ENCODE data around the gene SORCS2. TPM values are rescaled to one million over a fixed set of nuclear protein-coding genes. Genes with fewer than 3 reads are reported as not detected.

Gene SORCS2
- total and polyA plus RNA-seq, 2 of the 13 experiments (the other 11 are each of a cell fraction or from before 2014, with no cell fraction given): 0.82 to 1.0 TPM

GRCh38 chr4:7600247-7600646 is 407.9 kb downstream of the SORCS2 start:
- ChIA-PET POLR2A (no interaction called here), CTCF (ENCODE audit: low intra/inter-chr PET ratio, low total read pairs) (no interaction called here)
- ATAC-seq: no peak
- TF ChIP-seq MAFF (IDR thresholded peaks at IDR 0.05; ENCODE audit: low read depth, low read length): no peak
- no peak for TF ChIP-seq THAP9 (CRISPR knock-in tag; IDR thresholded peaks at IDR 0.05; ENCODE audit: borderline replicate concordance)
- no peak for TF ChIP-seq ZNF83 (CRISPR knock-in tag; IDR thresholded peaks at IDR 0.05; ENCODE audit: borderline replicate concordance)
- TF ChIP-seq, protein P1, sequence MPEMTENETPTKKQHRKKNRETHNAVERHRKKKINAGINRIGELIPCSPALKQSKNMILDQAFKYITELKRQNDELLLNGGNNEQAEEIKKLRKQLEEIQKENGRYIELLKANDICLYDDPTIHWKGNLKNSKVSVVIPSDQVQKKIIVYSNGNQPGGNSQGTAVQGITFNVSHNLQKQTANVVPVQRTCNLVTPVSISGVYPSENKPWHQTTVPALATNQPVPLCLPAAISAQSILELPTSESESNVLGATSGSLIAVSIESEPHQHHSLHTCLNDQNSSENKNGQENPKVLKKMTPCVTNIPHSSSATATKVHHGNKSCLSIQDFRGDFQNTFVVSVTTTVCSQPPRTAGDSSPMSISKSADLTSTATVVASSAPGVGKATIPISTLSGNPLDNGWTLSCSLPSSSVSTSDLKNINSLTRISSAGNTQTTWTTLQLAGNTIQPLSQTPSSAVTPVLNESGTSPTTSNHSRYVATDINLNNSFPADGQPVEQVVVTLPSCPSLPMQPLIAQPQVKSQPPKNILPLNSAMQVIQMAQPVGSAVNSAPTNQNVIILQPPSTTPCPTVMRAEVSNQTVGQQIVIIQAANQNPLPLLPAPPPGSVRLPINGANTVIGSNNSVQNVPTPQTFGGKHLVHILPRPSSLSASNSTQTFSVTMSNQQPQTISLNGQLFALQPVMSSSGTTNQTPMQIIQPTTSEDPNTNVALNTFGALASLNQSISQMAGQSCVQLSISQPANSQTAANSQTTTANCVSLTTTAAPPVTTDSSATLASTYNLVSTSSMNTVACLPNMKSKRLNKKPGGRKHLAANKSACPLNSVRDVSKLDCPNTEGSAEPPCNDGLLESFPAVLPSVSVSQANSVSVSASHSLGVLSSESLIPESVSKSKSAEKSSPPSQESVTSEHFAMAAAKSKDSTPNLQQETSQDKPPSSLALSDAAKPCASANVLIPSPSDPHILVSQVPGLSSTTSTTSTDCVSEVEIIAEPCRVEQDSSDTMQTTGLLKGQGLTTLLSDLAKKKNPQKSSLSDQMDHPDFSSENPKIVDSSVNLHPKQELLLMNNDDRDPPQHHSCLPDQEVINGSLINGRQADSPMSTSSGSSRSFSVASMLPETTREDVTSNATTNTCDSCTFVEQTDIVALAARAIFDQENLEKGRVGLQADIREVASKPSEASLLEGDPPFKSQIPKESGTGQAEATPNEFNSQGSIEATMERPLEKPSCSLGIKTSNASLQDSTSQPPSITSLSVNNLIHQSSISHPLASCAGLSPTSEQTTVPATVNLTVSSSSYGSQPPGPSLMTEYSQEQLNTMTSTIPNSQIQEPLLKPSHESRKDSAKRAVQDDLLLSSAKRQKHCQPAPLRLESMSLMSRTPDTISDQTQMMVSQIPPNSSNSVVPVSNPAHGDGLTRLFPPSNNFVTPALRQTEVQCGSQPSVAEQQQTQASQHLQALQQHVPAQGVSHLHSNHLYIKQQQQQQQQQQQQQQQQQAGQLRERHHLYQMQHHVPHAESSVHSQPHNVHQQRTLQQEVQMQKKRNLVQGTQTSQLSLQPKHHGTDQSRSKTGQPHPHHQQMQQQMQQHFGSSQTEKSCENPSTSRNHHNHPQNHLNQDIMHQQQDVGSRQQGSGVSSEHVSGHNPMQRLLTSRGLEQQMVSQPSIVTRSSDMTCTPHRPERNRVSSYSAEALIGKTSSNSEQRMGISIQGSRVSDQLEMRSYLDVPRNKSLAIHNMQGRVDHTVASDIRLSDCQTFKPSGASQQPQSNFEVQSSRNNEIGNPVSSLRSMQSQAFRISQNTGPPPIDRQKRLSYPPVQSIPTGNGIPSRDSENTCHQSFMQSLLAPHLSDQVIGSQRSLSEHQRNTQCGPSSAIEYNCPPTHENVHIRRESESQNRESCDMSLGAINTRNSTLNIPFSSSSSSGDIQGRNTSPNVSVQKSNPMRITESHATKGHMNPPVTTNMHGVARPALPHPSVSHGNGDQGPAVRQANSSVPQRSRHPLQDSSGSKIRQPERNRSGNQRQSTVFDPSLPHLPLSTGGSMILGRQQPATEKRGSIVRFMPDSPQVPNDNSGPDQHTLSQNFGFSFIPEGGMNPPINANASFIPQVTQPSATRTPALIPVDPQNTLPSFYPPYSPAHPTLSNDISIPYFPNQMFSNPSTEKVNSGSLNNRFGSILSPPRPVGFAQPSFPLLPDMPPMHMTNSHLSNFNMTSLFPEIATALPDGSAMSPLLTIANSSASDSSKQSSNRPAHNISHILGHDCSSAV (CRISPR knock-in tag; IDR thresholded peaks at IDR 0.05; ENCODE audit: borderline replicate concordance): no peak
- TF ChIP-seq KLF16 (CRISPR knock-in tag; IDR thresholded peaks at IDR 0.05): no peak
- no peak for TF ChIP-seq ZNF704 (CRISPR knock-in tag; IDR thresholded peaks at IDR 0.05; ENCODE audit: borderline replicate concordance)
- TF ChIP-seq MBD4 (IDR thresholded peaks at IDR 0.05; ENCODE audit: borderline replicate concordance, low read length): no peak
- Histone ChIP-seq H3K4me1 (ENCODE audit: insufficient read depth, low read length) (no peaks in the 10 kb centered on the region), H3K79me2 (ENCODE audit: insufficient read depth, low read length) (no peaks in the 10 kb centered on the region), H3K27me3 (ENCODE audit: control insufficient read depth in 1 of 2, insufficient read depth in 2 of 2, low read length in 2 of 2) (no peaks in the 10 kb centered on the region), H4K20me1 (ENCODE audit: insufficient read depth, low read length) (no peaks in the 10 kb centered on the region), H3K36me3 (replicated peaks in 1 of 2; ENCODE audit: control insufficient read depth in 1 of 2, insufficient read depth in 2 of 2, low read length in 2 of 2) (no peaks in the 10 kb centered on the region), H3K27ac (ENCODE audit: extremely low read length, insufficient read depth, low read length) (no peak overlapping the region), H3K4me3 (replicated peaks in 1 of 3; ENCODE audit: insufficient read depth in 1 of 3, low read depth in 2 of 3, low read length in 3 of 3) (no peak overlapping the region), H2AFZ (ENCODE audit: low read length) (no peak overlapping the region), H3K9me3 (ENCODE audit: low read length) (no peaks in the 10 kb centered on the region), H3K9ac (ENCODE audit: insufficient read depth, low read depth, low read length) (no peak overlapping the region), H3K4me2 (ENCODE audit: low read depth, low read length) (no peak overlapping the region)
- in situ Hi-C loops (cut with HindIII; ENCODE audit: extremely low pct_ligation_motif_present, low pct_unique_long_range_greater_than_20kb): no loop called here
- no peak for FAIRE-seq
- DNase-seq (ENCODE audit: low spot score): no peak
- WGBS (ENCODE audit: low lambda C conversion rate): 94% methylated on average over 9 of the region's 17 CpGs
- no TSS peak for BruUV-seq (replicated peaks)
- intact Hi-C loops (cut with micrococcal nuclease; ENCODE audit: unreplicated experiment): no loop called here
